Left renal cortex interstitium (tissue), 4 donors: Measurements from ENCODE around the gene LAMA3. TPM values are rescaled to one million over a fixed set of nuclear protein-coding genes. Genes with fewer than 3 reads are reported as not detected.

Experiments
- DNase-seq, 4 donors: peaks; one replicate each; pipeline ENCODE4 v3.0.0-alpha.2; 2013; ENCODE audit warnings: low read depth in 4 of 4, low spot score in 2 of 4, missing footprints in 1 of 4
- polyA plus RNA-seq, 4 donors: library from polyadenylated mRNA; unstranded; fragments of 120-200 nt; gene quantifications; one replicate each; pipeline ENCODE4 v1.2.1, GENCODE V29; 2013; ENCODE audit not compliant: insufficient read length in 4 of 4

LAMA3 gene
- polyA plus RNA-seq, 4 donors, result 1.3 to 2.8 (median 1.8) TPM

DNA sequence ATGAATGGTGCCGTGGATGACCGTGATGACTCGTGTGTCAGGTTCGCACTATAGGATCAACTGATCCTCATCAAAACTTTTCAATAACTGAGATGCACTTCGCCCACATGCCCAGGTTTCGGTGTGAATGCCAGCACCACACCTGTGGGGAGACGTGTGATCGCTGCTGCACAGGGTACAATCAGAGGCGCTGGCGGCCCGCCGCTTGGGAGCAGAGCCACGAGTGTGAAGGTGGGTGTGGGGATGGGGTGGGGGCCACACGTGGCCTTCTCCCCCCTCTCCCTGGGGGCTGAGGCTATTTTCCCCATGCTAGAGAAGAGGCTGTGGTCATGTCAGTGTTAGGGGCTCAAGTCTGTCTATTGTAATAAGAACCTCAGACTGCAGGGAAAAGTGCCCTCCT lies 69.0 kb downstream of the LAMA3 start:
- no peak for DNase-seq

DNA sequence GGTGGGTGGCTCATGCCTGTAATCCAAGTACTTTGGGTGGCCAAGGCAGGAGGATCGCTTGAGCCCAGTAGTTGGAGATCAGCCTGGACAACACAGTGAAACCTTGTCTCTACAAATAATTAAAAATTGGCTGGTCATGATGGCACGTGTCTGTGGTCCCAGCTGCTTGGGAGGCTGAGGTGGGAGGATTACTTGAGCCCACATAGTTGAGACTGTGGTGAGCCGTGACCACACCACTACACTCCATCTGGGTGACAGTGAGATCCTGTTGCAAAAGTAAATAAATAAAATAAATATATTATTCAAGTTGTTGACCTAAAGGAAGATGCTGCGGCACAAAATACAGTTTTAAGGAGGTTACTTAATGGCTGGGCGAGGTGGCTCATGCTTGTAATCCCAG lies 72.7 kb downstream of the LAMA3 start:
- DNase-seq, result no peak

DNA sequence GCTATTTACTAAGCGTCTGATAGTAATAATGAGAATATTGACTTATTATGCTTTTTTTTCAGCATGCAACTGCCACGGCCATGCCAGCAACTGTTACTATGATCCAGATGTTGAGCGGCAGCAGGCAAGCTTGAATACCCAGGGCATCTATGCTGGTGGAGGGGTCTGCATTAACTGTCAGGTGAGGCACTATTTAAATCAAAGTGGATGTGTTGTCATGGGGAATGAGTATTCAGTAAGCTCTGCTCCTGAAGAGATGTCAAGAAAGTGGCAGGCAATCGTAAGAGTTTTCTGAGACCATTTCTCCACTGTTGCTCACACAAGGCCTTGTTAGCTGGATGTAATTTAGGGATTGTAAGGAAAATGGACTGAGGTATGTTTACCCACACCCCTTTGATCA lies 74.1 kb downstream of the LAMA3 start:
- DNase-seq, result no peak

DNA sequence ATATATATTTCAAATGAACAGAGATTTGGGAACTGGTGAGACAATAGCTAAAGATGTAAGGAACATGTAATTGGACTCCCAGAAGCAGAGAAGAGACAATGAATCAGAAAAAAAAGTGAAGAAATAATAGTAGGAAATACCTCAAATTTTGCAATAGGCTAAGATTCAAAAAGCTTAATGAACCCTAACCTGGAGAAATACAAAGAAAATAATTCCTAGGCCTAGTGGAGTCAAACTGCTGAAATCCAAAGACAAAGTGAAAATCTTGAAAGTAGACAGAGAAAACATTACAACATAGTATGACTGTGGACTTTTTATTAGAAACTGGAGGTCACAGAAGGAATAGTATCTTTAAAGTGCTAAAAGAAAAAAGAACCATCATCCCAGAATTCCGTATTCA lies 76.7 kb downstream of the LAMA3 start:
- DNase-seq, result no peak

DNA sequence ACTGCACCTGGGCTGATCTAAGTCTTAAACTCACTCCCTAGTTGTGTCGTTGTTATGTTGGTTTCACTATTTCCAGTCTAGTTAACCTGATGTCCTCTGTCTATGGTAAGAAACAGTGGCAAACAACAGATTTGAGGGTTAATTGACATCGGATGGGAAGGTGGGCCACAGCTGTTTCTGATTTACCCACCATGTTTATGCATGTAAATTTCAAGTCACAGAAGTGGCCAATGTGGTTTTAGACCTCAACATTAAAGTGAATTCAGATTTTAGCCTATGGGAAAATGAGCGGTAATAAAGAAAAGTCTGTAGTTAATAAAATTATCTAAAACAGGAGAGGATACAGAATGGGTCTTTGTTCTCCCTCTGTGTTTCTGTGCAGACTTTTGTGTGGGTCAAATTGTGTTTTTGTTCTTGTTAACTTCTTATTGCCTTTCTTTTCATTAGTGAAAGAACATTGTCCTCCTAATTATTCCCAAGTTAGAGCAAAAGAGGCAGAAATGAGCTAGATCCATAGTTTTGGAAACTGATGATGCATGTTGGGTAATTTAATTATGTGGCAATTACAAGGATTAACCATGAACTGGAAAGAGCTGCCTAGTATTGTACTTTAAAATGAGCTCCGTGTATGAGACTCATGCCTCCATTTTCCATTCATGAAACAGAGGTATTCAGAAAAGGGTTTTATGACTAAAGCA lies 83.2 kb downstream of the LAMA3 start:
- DNase-seq, result no peak

DNA sequence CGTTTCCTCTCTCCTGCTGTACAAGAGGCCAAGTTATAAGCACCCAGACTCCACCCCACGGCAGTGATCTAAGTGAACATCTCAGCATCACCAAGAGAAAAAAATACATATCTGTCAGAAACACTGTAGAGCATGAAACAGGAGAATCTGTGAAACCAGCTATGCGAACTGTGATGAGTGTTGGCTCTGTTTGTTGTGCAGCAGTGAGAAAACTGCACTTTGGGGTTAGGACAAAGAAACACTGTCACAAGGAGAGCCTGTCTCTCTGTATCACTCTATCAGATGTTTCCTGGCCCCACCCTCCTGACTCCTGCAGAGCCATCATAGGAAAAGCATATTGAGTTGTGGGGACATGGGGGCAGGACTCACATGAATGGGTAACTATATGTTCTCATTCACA lies 87.1 kb downstream of the LAMA3 start:
- no peak for DNase-seq

DNA sequence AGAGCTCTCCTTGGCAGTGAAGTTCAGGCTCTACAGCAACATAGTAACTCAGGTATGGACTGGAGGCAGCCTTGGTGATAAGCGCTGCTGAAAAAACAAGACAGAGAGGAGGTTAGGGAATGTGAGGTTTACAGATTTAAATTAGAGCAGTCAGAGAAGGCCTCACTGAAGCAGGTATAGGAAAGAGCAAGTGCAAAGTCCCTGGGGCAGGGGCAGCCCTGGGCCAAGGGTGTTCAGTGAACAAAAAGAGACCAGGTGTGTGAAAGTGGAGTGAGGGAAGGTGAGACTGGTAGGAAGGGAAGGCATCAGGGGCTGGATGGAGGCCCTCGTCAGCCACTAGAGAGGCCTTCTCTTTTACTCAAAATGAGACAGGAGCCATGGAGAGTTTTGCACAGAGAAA lies 89.6 kb downstream of the LAMA3 start:
- DNase-seq, result no peak

DNA sequence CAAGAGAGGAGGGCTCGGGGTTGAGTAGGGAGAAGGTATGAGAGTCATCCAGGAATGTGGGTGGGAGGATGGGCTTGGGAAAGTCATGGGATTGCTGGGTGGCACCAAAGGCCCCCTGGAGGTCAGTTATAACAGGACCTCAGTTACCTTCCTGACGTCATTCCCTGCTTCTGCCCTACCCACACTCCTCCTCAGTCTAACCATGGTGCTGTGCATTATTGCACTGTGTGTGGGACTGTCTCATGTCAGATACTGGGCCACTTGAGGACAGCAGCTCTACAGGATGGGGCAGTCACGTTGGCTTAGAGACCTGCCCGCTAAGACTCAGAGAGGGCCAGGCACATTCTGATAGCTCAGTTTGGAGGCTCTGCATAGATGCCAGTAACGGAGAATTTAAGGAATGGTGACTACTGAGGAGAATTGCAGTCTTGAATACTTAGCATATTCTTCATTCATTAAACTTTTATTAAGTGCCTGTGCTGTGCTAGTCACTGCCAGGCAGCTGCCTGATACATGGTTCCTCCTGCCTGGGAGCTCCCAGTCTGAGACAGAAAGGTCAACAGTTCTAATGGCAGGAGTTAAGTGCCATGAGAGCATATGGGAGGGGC lies 90.5 kb downstream of the LAMA3 start:
- no peak for DNase-seq

DNA sequence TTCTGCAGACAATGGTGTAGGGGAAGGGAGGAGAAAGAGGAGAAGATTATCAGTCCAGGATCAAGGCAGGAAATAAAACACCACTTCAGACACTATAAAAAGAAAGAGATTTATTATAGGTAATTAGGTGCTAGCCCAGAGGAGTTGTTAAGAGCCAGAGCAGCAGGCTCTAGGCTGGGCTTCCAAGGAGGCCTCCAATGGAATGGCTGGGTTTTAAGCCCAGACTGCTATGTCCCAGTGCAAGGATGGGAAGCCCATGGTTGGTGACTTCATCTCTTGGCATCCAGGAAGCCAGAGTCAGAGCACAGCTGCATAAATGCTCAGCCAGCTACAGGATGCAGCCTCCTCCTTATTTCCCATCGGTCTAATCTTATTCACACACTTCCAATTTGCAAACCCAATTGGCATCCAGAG lies 95.6 kb downstream of the LAMA3 start:
- DNase-seq, result no peak

DNA sequence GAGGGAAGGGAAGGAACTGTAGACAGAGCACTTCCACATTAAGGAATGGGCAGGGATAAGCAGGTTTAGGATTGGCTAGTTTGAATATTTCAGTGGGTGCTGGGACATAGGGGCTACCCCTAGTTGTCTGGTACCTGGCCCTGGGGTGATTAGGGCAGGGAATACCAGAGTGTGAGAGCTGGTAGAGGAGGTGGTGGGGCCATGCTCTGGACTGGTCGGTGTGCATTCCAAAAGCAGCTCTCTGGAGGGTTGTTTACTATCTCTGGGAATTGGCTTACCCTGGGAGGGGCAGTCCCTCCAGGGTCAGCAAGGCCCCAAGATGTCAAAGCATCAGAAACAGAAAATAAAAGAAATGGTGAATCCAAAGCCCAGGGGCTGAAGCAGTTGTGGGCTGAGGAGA lies 103.8 kb downstream of the LAMA3 start:
- no peak for DNase-seq

DNA sequence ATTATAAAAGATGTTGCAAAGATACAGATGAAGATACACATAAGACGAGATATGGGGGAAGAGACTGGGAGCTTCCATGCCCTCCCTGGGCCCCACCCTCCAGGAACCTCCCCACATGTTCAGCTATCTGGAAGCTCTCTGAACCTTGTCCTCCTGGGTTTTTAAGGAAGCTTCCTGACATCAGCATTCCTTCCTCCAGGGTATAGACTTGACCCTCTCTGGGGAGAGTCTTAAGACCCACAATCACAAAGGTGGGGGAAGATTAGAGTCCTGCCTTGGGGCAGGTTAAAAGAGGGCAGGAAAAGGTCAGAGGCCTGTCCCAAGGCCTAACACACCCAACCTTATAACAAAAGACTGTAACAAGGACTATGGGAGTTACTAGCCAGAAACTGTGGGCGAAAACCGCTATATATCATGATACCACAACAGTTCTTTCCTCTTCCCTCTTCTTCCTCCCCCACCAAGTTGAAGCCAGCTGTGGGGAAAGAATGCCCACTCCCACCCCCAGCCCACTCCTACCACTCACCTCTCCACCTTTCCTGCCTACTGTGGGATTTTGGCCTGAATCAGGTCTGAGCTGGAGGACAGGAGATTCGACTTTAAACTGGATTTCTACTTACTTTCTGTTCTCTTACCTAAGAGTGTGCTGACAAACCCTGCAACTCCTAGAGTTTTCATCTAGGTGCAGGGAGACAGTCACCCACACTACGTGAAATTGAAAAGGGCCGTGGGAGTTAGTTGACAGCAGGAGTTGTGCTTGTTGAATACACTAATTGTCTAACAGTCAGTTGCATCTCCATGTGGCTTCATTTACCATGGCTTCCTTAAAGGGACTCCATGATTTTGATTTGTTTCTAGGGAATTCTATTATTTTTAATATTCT lies 105.0 kb downstream of the LAMA3 start:
- DNase-seq, result no peak

DNA sequence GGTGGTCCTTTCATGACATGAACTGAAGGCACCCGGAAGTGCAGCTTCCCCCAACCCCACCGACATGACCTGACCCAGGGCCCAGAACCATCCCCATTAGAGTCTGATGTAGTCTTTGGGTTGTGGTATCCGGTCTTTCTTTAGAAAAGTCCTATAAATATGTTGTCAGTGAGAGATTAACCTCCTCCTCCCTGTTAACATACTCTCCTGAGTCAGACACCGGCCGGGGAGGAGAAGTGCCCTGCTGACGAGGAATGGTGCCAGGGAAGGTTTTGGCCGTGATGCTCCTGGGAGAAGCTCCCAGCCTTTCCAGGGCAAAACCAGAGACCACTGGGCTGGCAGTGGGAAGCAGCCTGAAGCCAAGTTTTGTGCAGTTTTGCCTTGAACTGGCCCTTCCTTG lies 109.0 kb downstream of the LAMA3 start:
- no peak for DNase-seq

DNA sequence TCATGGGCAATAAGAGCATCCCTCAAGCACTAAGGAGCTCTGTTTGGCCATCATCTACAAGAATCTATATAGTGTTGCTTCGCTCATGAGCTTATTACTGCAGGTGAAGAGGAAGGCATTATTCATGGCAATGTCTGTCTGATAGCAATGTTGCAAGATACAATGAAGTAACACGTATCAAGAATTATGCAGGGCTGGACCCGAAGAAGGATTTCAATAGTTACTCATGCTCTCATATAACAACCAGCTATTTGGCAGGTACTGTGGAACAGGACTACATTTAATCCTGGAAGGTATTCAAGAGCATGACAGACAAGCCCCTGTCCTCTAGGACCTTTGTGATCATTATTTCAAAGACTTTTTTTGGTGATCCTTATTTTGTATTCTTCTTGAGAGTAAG lies 109.6 kb downstream of the LAMA3 start:
- no peak for DNase-seq

DNA sequence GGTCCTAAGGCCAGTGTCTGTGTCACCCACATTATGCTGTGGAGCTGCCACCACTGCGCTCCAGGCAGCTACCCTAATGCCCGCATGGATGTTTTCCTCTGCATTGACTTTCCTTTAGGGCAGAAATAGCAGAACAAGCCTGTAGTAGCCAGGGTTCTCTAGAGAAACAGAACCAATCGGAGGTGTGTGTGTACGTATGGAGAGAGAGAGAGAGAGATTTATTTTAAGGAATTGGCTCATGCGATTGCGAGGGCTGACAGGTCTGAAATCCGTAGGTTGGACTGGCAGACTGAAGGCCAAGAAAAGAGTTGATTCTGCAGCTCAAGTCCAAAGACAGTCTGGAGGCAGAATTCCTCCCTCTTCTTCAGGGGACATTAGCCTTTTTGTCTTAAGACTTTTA lies 110.3 kb downstream of the LAMA3 start:
- DNase-seq, result no peak

DNA sequence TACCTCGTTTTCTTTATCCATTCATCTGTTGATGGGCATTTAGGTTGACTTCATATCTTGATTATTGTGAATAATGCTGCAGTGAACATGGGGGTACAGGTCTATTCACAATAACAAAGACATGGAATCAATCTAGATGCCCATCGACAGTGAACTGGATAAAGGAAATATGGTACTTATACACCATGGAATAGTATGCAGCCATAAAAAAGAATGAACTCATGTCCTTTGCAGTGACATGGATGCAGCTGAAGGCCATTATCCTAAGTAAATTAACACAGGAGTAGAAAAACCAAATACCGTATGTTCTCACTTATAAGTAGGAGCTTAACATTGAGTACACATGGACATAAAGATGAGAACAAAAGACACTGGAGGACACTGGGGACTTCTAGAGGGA lies 111.6 kb downstream of the LAMA3 start:
- no peak for DNase-seq

DNA sequence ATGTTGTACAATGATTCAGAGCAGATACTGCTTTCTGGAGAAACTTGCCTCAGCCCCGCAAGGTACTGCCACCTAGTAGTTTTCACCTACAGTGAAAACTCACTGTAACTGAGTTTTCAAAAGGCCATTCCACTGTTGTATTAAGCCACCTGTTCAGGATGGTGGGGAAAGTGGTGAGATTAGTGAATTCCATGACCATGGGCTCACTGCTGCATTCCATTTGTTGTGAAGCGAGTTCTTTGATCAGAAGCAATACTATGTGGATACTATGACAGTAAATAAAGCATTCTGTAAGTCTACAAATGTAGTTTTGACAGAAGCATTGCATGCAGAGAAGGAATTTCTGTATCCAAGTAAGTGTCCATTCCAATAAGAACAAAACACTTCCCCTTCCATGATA lies 113.6 kb downstream of the LAMA3 start:
- no peak for DNase-seq

DNA sequence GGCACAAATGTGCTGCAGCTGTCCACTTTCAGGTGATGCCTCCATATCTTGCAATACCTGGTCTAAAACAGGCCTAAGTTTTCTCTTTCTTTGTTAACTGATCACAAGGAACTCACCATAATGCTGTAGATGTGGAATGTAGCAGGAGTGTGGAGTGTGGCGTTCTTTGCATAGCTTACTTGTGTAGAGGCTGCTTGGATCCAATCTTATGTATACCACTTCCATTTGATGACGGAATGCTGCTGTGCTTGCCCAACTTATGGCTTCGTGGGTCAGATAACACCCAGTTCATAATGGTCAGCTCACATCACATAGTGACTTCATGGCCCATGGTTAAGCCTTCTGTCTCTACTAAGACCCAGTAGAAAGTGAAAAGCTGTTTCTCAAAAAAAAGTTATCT lies 114.5 kb downstream of the LAMA3 start:
- DNase-seq, result no peak

DNA sequence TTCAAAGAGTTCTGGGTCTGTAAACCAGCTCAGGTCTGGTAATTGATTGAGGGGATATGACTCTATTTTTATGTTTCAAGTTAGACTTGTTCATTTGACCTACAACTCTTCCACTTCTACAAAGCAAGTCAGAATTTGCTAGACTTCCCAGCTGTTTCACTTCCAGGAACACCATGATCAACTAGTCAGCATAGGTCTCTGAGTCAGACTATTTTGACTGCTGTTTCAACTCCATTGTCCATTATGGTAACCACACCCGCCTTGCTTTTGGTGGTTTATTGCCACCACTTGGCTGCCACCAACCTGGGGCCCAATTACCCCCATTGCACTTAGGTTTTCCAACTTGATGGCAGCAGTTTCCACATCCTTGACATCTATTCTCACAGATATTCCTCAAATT lies 116.6 kb downstream of the LAMA3 start:
- no peak for DNase-seq

DNA sequence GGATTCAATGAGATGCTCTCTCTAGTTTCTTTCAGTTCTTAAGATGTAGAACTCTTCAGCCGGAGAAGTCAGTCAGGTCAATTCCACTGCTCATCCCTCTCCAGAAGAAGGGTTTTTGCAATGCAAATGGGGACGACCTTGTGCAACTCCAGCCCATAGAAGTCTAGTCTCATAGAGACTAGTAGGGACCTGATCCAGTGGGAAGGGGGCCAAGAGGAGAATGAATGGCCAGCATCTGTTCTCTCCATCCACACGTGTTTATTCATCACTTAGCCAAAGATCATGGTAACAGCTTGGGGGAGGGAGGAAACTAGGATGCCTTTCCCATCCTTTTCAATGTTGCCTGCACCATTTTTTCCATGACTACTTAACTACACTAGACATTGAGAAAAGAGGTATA lies 120.2 kb downstream of the LAMA3 start:
- DNase-seq, result no peak

DNA sequence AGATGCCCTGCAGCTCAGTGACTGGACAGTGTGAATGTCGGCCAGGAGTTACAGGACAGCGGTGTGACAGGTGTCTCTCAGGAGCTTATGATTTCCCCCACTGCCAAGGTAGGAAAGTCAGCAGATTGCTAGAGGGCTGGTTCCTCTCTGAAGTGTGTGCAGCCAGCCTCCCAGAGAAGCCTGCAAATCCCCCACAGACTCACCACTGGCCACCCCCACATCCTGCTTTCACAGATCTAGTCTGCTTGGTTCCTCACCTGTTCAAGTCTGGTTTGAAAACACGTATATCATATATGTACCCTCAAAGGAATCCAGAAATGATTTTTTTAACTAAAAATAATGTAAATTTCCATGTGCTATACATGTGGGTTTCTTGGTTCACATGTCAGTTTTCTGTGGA lies 121.1 kb downstream of the LAMA3 start:
- DNase-seq, result no peak

DNA sequence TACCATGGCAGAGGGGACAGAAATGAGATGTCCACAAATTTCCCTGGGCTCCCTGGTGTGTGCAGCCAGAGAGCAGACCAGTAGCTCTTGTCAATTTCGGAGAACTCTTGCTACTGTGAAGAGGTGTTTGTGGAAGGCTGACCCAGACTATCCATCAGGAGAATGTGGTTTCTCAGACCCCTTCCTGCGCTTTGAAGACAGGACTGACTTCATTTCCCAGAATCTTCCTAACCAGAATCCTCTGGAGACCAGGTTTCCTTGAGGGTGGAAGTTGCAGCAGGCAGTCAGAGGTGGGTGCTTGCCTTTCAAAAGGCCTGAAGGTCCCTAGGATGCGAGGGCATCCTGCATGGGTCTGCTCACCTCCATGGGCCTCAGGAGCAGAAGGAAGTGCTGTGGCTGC lies 121.9 kb downstream of the LAMA3 start:
- no peak for DNase-seq
